Endometrial microvascular endothelial cells (primary cell): ENCODE measurements around the gene HPGDS. TPM values are rescaled to one million over a fixed set of nuclear protein-coding genes. Genes with fewer than 3 reads are reported as not detected.

Experiments used
- in situ Hi-C: cut with HindIII; loops from 2 replicates; pipeline ENCODE4 v1.10.0; 2017; ENCODE audit warnings: low sequenced_read_pairs, low pct_unique_long_range_greater_than_20kb; ENCODE audit errors: inconsistent ontology term
- total RNA-seq: library from RNA; depleted of rRNA; stranded (reverse); fragments of >200 nt; gene quantifications from one replicate; pipeline ENCODE4 v1.2.3, GENCODE V29; 2015; ENCODE audit errors: inconsistent ontology term

The HPGDS gene
- total RNA-seq, 1 donor from 2014 or later = not detected

DNA sequence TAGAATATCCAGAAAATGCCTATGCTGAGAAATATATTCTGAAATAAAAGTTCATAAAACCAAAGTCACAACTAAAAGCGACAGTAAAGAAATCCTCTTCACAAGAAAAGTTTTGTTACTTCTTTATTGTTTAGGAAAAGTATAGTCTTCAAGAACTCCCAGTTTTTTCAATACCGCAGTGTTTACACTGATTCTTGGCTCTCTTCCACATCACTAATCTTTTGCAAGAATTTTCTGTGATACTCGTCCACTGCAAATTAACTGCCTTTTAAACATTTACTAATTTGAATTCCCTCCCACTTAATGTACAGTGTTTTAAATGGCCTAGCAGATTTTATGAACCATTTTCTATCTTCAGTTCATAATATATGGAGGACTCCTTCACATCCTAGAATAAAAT, 65.1 kb downstream of the HPGDS start:
- in situ Hi-C loops = no loop called here

DNA sequence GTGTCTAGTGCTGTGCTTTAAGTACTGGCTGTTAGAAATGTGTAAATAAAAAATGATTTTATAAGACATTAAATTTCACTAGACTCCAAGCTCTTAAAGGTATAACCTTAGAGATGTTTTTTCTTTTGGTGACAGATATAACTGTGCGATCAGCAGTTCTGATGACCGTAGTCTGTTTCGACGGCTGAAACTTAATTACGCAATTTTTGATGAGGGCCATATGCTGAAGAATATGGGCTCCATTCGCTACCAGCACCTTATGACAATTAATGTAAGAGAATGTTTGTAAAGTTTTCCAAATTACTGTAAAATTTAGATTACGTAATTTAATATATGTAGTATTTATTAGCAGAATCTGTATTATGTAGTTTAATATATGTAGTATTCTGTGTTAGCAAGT, 66.4 kb downstream of the HPGDS start:
- in situ Hi-C loops = no loop called here

DNA sequence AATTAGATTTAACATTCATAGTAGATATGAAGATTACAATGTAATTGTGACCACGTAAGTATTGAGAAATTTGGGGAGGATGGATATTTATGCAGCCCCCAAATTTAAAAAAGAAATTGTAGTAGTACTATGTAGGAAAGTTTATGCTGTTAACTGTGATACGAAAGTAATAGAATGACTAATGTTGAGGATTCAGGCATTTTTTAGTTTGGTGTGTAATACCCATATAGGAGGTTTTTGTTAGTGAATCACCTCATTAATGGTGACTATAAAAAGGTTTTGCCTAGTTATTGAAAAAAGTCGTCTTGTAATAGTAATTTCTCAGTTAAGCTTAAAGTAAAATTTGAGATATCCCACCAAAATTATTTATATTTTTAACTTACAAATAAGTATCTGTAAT, 67.7 kb downstream of the HPGDS start:
- in situ Hi-C loops = no loop called here

GRCh38 chr4:94271248-94271647, 71.4 kb downstream of the HPGDS start:
- in situ Hi-C loops = no loop called here

DNA sequence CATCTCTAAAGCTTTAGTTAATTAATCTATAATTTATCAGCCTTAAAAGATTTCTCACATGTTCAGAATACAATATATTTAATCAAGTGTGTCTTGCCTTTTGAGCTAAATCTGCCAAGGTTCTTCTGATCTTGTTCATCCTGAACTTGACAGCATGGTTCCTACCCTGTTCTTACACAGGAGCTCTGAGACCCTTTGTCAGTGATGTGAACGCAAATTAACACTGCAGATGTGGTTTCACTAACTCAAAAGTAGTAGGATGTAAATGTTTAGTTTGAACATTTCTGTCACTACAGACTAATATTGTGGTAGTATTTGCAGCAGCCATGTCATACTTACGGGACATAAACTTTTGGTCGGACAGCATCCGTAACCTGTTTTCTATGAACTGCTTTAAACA, 75.6 kb downstream of the HPGDS start:
- in situ Hi-C loops = no loop called here

DNA sequence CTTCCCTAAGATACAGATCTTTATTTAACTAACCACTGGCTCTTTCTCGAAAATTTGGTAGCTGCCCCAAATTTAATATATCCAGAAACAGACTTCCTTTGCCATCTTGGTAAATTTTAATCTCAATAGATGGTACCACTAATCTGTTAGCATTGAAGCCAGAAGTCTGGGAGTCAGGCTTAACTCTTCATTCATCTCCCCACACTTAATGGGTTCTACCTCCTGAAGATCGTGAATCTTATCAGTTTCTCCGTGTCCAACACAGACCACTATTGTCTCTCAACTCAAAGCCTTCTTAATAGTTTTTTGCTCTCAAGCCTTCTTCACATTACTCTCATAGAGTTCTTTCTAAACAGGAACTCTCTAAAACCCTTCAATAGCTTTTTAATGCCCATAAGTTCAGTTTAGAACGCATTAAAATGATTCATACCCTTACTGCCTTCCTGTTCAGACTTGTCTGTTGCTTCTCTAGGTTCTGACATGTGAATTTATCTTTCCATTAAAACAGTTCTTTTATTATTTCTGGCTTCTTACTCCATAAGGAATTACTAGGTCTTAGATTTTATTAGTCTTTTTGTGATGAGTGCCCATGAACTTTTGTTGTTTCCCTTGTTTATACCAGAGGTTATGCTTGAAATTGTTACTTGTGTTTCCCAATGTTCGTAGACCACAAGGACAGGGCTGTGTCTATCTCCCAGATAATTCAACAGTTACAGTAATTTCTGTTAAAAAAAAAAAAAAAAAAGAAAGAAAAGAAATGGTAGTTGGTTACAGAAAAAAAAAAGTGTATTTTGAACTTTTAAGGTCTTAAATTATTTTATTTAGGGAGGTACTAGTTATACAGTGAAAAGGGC, 80.2 kb downstream of the HPGDS start:
- in situ Hi-C loops = no loop called here

- in situ Hi-C loops = no loop called here
Observed at GRCh38 chr4:94256828-94257227, 85.8 kb downstream of the HPGDS start.

DNA sequence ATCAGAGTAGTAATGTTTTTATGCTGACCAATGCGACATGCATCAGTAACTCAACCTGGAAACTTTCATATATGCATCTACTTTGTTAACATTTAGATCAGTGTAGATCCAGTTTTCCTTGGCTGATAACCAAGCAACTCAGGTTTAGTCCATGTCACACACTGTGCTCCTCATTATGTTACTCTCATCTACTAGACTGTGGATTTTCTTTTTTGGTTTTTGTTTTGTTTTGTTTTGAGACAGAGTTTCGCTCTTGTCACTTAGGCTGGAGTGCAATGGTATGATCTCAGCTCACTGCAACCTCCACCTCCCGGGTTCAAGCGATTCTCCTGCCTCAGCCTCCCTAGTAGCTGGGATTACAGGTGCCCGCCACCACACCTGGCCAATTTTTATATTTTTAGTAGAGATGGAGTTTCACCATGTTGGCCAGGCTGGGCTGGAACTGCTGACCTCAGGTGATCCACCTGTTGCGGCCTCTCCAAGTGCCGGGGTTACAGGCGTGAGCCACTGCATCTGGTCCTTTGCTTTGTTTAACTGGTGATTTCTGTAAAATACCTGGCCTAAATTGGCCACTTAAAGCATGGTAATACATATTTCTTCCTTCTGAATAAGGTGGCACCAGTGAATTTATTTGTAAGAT, 86.4 kb downstream of the HPGDS start:
- in situ Hi-C loops = no loop called here

DNA sequence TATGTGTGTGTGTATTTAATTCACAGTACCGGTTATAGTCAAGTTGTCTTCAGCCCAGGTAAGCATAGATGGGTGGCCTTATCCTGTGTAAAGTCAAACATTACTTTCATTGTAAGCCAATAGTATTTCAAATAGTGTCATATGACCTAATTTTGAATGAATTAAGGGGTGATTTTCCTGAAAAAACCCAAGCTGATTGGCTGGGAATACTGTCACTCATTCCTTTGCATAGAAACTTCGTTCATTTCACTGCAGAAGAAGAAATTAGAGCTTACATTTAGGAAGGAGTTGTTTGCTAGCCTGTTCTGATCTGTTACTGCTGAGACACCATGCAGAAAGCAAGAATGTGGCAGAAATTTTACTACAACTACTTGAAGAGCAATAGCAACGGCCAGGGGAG, 89.6 kb downstream of the HPGDS start:
- in situ Hi-C loops = no loop called here

DNA sequence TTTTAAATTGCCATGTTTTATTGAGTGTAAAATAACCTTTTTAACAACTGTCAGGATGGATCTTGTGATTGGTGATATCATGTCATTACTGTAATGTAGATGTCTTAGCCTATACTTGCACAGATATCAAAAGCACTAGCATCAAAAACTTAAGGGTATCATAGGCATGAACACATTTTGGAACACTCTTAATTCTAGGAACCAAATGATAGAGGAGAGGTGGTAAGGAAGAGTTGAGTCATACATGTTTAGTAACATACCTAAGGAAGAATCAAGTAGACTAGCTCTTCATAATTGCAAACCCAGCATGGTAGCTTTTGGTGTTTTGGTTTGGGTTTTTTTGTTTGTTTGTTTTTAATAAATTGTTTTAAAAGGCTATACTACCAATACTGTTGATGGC, 91.5 kb downstream of the HPGDS start:
- in situ Hi-C loops = no loop called here

Other genes with a start within 250 kb of the HPGDS start
- gene SMARCAD1, start 135.0 kb downstream of the HPGDS start, total RNA-seq = 23.9 TPM
- 93.3 TPM for gene PDLIM5, start 109.1 kb upstream of the HPGDS start, total RNA-seq